Fibroblast of pulmonary artery (primary cell): ENCODE results near the gene LNX2.

Experiments used
- DNase-seq: peaks from one replicate; pipeline ENCODE4 v3.0.0-alpha.2; 2010; ENCODE audit warnings: low read depth
- H3K4me3 ChIP-seq: replicated peaks from 2 replicates; pipeline ENCODE4 v1.5.1; 2011; ENCODE audit warnings: low read depth, mild to moderate bottlenecking, control low read depth, low read length, moderate library complexity
- TF ChIP-seq, protein P1 (sequence below): IDR thresholded peaks from 2 replicates; pipeline ENCODE4 v1.5.1; 2011; ENCODE audit warnings: mild to moderate bottlenecking, control low read depth, low read length, inconsistent platforms; ENCODE audit errors: missing control alignments

LNX2 gene

DNA sequence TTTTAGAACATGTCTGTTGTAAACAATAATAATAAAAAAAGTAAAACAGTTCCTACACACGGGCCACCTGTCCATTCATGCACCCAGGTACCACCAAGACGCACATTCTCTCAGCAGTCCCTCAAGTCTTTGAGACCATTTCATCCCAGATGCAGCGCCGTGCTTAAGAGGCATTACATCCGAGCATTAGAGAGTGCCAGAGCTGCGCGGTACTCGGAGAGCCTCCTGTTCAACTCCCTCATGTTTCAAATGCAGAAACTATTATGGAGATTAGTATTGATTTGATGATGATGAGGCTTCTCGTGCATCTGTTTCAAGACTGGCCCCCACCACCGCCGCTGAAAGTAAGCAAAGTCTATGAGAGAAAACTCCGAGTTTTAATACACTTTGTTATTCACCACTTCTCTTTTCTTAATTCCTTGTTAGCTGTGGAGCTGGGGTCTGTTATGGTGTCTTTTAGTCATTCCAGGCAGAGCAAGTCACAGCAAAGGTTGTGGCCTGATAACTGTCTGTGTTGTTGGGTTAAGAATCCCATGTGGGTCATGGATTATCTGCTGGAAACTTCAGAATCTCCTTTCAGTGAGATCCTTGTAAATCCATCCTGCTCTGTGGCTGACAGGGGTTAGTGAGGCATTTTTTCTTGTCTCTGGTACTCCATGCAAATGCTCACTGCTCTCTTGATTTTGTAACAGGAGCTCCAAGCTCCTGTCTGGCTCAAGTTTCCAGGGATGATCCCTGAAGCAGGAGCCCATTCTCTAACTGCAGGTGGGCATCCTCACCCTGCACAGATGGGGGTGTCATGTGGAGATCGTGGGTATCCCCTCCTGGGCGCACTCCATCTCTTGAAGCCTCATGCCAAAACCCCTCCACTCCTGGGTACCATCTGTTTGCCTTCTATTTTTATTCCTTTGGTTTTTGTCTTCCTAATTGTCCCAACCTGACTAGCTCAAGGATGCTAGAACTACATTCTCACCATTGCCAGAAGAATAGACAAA, 95.1 kb downstream of the LNX2 start:
- no peak overlapping the region for H3K4me3 ChIP-seq
- DNase-seq, result no peak
- TF ChIP-seq, protein P1, sequence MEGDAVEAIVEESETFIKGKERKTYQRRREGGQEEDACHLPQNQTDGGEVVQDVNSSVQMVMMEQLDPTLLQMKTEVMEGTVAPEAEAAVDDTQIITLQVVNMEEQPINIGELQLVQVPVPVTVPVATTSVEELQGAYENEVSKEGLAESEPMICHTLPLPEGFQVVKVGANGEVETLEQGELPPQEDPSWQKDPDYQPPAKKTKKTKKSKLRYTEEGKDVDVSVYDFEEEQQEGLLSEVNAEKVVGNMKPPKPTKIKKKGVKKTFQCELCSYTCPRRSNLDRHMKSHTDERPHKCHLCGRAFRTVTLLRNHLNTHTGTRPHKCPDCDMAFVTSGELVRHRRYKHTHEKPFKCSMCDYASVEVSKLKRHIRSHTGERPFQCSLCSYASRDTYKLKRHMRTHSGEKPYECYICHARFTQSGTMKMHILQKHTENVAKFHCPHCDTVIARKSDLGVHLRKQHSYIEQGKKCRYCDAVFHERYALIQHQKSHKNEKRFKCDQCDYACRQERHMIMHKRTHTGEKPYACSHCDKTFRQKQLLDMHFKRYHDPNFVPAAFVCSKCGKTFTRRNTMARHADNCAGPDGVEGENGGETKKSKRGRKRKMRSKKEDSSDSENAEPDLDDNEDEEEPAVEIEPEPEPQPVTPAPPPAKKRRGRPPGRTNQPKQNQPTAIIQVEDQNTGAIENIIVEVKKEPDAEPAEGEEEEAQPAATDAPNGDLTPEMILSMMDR, result no peak

DNA sequence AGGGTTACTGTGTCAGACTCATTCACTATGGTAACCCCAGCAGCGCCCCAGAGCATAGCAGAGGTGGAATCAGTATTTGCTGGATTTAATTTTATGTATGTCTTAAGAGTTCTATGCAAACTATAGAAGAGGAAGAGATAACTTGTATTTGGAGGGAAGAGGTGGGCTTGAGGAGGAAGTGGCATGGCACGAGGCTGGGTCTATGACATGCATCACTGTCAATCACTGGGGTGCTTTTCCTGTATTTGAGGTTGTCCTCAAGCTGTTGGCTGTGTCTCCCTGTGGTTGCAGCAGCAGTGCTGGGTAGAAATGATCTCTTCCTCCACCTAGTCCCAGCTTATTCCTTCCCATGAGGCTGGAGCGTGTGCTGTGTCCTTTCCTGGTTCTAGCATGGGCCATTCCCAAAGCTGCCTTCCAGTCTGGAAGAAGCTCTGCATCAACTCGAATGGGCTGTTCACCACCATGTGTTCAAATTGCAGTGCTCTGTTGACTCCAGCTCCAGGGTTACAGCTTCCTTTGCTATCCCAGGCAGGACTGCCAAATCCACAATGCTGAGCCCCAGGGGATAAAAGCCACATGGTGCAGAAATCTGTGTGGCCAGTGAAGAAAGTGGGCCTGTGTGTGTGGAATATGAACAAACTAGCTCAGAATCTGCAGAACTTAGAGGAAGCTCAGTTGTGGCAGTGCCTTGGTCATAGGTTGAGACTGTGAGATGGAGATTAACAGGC, 96.8 kb downstream of the LNX2 start:
- no peak for DNase-seq

DNA sequence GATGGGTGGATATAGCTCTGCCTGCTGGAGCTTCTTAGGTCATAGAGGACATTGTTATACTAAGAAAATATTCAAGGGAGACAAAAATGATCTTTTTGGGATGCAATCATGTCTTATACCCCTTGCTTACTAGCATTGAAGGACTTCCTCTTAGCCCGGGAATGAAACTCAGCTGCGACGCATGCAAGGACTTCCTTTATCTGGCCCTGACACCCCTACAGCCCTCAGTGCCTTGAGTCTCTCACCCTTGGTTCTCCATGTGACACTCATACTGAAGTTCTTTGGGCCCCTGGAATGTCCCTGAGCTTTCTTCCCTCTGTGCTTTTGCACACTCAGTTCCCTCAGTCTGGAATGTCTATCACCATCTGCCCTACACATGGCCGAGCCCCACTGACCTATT, 97.5 kb downstream of the LNX2 start:
- DNase-seq, result no peak
- H3K4me3 ChIP-seq, result no peak overlapping the region
- TF ChIP-seq, protein P1, result no peak

More for the DNA sequence above, 96.8 kb downstream of the LNX2 start:
- TF ChIP-seq, protein P1, result no peak
- H3K4me3 ChIP-seq, result no peak overlapping the region

DNA sequence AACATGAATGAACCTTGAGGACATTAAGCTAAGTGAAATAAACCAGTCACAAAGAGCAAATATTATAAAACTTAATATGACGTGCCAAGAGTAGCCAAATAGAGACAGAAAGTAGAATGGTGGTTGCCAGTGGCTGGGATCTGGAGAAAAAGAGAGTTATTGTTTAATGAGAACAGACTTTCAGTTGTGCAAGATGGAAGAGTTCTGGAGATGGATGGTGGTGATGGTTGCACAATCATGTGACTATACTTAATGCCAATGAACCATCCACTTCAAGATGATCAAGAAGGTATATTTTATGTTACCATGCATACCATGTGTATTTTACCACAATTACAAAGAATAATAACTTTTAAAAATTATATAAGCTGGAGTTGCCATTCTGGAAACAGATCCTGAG, 104.2 kb downstream of the LNX2 start:
- no peak for DNase-seq
- H3K4me3 ChIP-seq, result no peak overlapping the region
- TF ChIP-seq, protein P1, result no peak

DNA sequence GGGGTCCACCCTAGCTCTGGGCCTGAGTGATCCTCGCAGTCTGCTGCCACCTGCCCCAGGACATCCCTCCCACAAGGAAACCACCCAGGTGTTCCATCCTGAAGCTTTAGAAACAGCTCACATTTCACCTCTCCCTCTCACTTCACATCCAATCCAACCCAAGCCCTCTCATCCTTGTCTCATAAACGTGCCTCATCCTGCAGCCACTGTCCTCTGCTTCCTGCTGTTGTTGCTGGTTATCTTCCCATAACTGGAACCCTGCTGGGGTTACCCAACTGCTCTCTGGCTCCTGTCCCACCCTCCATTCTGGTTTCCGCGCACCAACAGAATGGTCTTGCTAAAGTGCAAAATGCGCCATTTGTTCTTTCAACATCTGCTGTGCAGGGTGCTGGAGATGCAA, 110.2 kb downstream of the LNX2 start:
- no peak for DNase-seq
- TF ChIP-seq, protein P1, result no peak
- H3K4me3 ChIP-seq, result no peak overlapping the region

DNA sequence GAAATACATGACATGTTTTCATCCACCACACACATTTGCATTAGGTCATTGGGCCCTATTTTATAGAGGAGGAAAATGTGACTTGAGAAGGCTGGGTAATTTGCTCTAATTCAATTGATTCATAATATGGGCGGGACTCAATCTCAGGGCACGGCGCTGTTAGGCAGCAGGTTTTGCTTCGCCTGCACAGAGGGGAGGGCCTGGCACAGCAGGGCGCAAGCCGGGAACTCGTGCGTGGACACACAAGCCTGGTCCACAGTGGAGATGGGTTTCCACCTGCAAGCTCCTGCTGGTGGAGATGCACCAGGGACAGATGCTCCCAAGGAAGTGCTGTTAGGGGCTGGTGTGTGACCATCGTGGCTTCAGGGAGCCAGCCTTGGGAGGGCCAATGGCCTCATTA, 111.5 kb downstream of the LNX2 start:
- H3K4me3 ChIP-seq, result no peak overlapping the region
- no peak for DNase-seq
- TF ChIP-seq, protein P1, result no peak
